SKM-1 (cell line): ENCODE data around the gene LIFR.

ENCODE experiments used
- DNase-seq: peaks from one replicate; lab custom pipeline; 2025; ENCODE audit not compliant: unreplicated experiment; lab: John Stamatoyannopoulos, UW

LIFR gene

GRCh38 chr5:38445374-38446028, 110.9 kb downstream of the LIFR start:
- DNase-seq: no peak

DNA sequence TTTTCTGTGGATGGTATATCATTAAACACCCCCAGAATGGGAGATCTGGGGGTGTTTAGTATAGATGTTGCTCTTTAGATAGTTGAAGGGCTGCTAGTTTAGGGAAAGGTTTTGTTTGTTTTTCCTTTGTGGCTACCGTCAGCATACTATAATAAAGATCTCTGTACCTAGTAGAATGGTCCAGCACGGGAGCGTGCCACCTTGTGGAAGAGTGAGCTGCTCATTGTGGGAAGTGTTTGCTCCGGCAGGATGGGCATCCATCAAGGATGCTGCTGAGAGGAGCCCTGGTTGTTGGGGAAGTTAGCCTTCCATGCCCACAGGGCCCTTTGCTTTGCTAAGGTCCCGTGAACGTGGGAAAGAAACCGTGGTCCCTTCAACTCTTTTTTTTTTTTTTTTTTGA, 113.1 kb downstream of the LIFR start:
- DNase-seq: no peak

DNA sequence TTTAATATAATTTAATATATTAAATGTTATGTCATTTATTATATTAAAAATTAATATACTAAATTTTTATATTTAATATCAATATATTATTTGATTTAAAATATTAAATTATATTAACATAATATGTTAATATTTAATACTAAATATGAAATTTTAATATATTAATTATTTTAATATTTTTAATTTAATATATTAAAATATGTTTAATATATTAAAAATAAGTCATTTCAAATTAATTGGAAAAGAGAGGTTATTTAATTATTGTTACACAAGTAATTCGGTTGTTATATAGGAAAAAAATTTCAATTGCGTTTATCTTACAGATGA, 114.2 kb downstream of the LIFR start:
- DNase-seq: no peak

GRCh38 chr5:38441453-38442246, 114.8 kb downstream of the LIFR start:
- DNase-seq: peak; percentile 81

GRCh38 chr5:38438757-38439156, 117.7 kb downstream of the LIFR start:
- DNase-seq: no peak

GRCh38 chr5:38434966-38435705, 121.3 kb downstream of the LIFR start:
- DNase-seq: no peak

GRCh38 chr5:38433160-38433861, 123.1 kb downstream of the LIFR start:
- DNase-seq: no peak

- no peak for DNase-seq
Measured at GRCh38 chr5:38431242-38431853, 125.1 kb downstream of the LIFR start.

DNA sequence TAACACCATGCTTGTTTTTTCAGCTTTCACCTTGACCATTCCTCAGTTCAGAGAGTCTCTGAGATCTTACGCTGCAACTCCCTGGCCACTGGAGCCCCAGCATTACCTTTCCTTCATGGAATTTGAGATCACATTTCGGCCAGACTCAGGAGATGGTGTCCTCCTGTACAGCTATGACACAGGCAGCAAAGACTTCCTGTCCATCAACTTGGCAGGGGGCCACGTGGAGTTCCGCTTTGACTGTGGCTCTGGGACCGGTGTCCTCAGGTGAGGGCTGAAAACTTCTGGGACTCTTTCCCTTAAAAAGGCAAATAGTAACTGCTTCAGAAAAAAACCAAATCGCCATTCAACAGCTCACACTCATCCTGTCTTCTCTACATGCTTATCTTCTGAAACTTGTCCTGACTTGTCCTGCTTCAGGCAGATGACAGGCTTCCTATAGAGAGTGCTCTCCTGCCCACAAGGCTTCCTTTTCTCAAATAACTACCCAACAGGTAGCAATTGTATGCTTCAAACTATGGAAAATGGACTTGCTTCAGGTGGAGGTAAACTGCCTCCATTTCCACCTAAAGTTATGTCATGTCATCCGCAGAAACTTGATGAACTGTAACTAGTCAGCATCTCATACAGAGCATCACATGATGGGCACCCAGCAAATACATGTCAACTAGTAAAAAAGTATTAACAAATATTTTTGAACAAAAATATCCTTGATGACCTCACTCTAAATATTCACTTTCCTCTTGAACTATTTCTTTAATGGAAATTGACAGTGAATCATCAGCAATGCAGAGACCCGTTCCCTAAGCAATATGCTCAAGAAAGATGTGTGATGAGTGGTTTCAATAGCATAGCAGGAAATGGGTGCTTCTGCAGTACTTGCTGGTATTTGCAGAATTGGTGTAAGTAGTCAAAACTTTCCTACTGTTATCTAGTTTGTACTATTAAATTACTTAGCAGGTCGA, 129.2 kb downstream of the LIFR start:
- no peak for DNase-seq

GRCh38 chr5:38426490-38426889, 130.0 kb downstream of the LIFR start:
- DNase-seq: no peak
